IMR-90 (cell line): ENCODE measurements around the gene OR4P4. TPM values are rescaled to one million over a fixed set of nuclear protein-coding genes. Genes with fewer than 3 reads are reported as not detected.

Experiments used
- ATAC-seq: fragments of 200-7000 bp; cut with Tn5 transposase; 2 replicates; pipeline ENCODE4 v1.9.1; 2020; ENCODE audit warnings: low read depth, mild to moderate bottlenecking, moderate library complexity
- BruUV-seq: library from RNA; stranded (reverse); fragments of 400-500 nt; replicated peaks from 2 replicates; lab custom pipeline; 2021; lab: Mats Ljungman, UMichigan
- CTCF ChIA-PET: fragments of 300-600 bp; formaldehyde crosslinking; extraction: SDS; loops from one replicate; lab custom pipeline; 2021; ENCODE audit warnings: antibody characterized with exemption; lab: Yijun Ruan, JAX
- POLR2A ChIA-PET: fragments of 300-600 bp; sonication (Branson Sonifier 250); formaldehyde crosslinking; loops from one replicate; lab custom pipeline; 2022; ENCODE audit warnings: antibody characterized with exemption; ENCODE audit not compliant: unreplicated experiment; lab: Charles Lee
- DNase-seq: peaks from one replicate; pipeline ENCODE4 v3.0.0; 2013
- H2AFZ ChIP-seq: replicated peaks from 2 replicates; pipeline ENCODE3; 2013; ENCODE audit warnings: low read length, mild to moderate bottlenecking; ENCODE audit not compliant: poor library complexity
- H2AK5ac ChIP-seq: 2 replicates; pipeline ENCODE4 v1.6.1; 2013; ENCODE audit warnings: low read depth, low read length, inconsistent platforms
- H2AK9ac ChIP-seq: replicated peaks from 2 replicates; pipeline ENCODE3; 2013; ENCODE audit warnings: mild to moderate bottlenecking, low read depth, low read length, moderate library complexity; ENCODE audit not compliant: poor library complexity
- H2BK120ac ChIP-seq: 2 replicates; pipeline ENCODE4 v1.6.1; 2013; ENCODE audit warnings: low read depth, low read length, inconsistent platforms
- H2BK15ac ChIP-seq: 3 replicates; pipeline ENCODE4 v1.6.1; 2013; ENCODE audit warnings: low read depth, low read length, inconsistent platforms
- H2BK20ac ChIP-seq: 2 replicates; pipeline ENCODE4 v1.6.1; 2013; ENCODE audit warnings: low read depth, mild to moderate bottlenecking, inconsistent platforms, low read length, moderate library complexity
- H2BK5ac ChIP-seq: 2 replicates; pipeline ENCODE4 v1.6.1; 2013; ENCODE audit warnings: mild to moderate bottlenecking, low read depth, low read length, inconsistent platforms; ENCODE audit not compliant: poor library complexity, severe bottlenecking
- H3K14ac ChIP-seq: replicated peaks from 2 replicates; pipeline ENCODE4 v1.6.1; 2013; ENCODE audit warnings: low read depth, low read length, inconsistent platforms
- H3K18ac ChIP-seq: 2 replicates; pipeline ENCODE4 v1.6.1; 2013; ENCODE audit warnings: low read depth, low read length, control low read depth
- H3K23ac ChIP-seq: 2 replicates; pipeline ENCODE4 v1.6.1; 2013; ENCODE audit warnings: low read depth, low read length, inconsistent platforms
- H3K27ac ChIP-seq: 2 replicates; pipeline ENCODE4 v1.5.1; 2013; ENCODE audit warnings: mild to moderate bottlenecking, control low read depth, low read length; ENCODE audit not compliant: insufficient read depth
- H3K27me3 ChIP-seq: 2 replicates; pipeline ENCODE4 v1.6.1; 2013; ENCODE audit warnings: low read length; ENCODE audit not compliant: control insufficient read depth, insufficient read depth
- H3K36me3 ChIP-seq: 2 replicates; pipeline ENCODE4 v1.6.1; 2013; ENCODE audit warnings: low read length, mixed read lengths; ENCODE audit not compliant: control insufficient read depth, insufficient read depth
- H3K4ac ChIP-seq: 2 replicates; pipeline ENCODE4 v1.6.1; 2013; ENCODE audit warnings: low read depth, low read length, inconsistent platforms
- H3K4me1 ChIP-seq: 2 replicates; pipeline ENCODE4 v1.6.1; 2013; ENCODE audit warnings: low read length, mixed read lengths; ENCODE audit not compliant: control insufficient read depth, insufficient read depth
- H3K4me2 ChIP-seq: 2 replicates; pipeline ENCODE4 v1.6.1; 2013; ENCODE audit warnings: low read depth, mild to moderate bottlenecking, control low read depth, low read length, moderate library complexity
- H3K4me3 ChIP-seq: 2 replicates; pipeline ENCODE4 v1.5.1; 2013; ENCODE audit warnings: low read depth, mild to moderate bottlenecking, control low read depth, low read length, moderate library complexity; ENCODE audit not compliant: insufficient read depth
- H3K56ac ChIP-seq: 2 replicates; pipeline ENCODE4 v1.6.1; 2013; ENCODE audit warnings: low read length, inconsistent platforms; ENCODE audit not compliant: insufficient read depth; ENCODE audit errors: extremely low read depth
- H3K79me1 ChIP-seq, 2 experiments: 2 replicates each; pipeline ENCODE4 v1.6.1; 2013; ENCODE audit warnings: low read length in 2 of 2, inconsistent platforms in 1 of 2, low read depth in 1 of 2
- H3K9ac ChIP-seq: 2 replicates; pipeline ENCODE4 v1.6.1; 2013; ENCODE audit warnings: low read depth, low read length, control low read depth
- H3K9me1 ChIP-seq: 2 replicates; pipeline ENCODE4 v1.6.1; 2013; ENCODE audit warnings: low read length, inconsistent platforms; ENCODE audit not compliant: insufficient read depth
- H3K9me3 ChIP-seq: 2 replicates; pipeline ENCODE4 v1.6.1; 2013; ENCODE audit warnings: low read length; ENCODE audit not compliant: control insufficient read depth, insufficient read depth
- H4K20me1 ChIP-seq: 2 replicates; pipeline ENCODE4 v1.6.1; 2013; ENCODE audit warnings: low read length, inconsistent platforms; ENCODE audit not compliant: insufficient read depth
- H4K5ac ChIP-seq: 2 replicates; pipeline ENCODE4 v1.6.1; 2013; ENCODE audit warnings: mild to moderate bottlenecking, low read depth, low read length, control low read depth
- H4K8ac ChIP-seq, 2 experiments: 2 replicates each; pipeline ENCODE4 v1.6.1; 2013; ENCODE audit warnings: low read depth in 2 of 2, low read length in 2 of 2, control low read depth in 1 of 2, inconsistent platforms in 1 of 2
- H4K91ac ChIP-seq: 2 replicates; pipeline ENCODE4 v1.6.1; 2013; ENCODE audit warnings: low read depth, low read length, inconsistent platforms; ENCODE audit not compliant: insufficient read depth
- CEBPB ChIP-seq: IDR thresholded peaks from 2 replicates; pipeline ENCODE4 v1.6.1; 2012; ENCODE audit warnings: low read depth, low read length, improper control_type of control experiment
- CHD1 ChIP-seq: IDR thresholded peaks from 2 replicates; pipeline ENCODE4 v1.6.1; 2012; ENCODE audit warnings: low read depth, low read length, improper control_type of control experiment
- ELK1 ChIP-seq: fragments of 150-350 bp; IDR thresholded peaks from 2 replicates; pipeline ENCODE4 v1.6.1; 2016; ENCODE audit warnings: low read depth, mild to moderate bottlenecking, low read length, moderate library complexity, borderline replicate concordance
- MAFK ChIP-seq: IDR thresholded peaks from 2 replicates; pipeline ENCODE4 v1.6.1; 2012; ENCODE audit warnings: low read depth, low read length, improper control_type of control experiment
- MAZ ChIP-seq: IDR thresholded peaks from 2 replicates; pipeline ENCODE4 v1.6.1; 2012; ENCODE audit warnings: low read depth, mild to moderate bottlenecking, low read length, improper control_type of control experiment, moderate library complexity, borderline replicate concordance
- MXI1 ChIP-seq: IDR thresholded peaks from 2 replicates; pipeline ENCODE4 v1.6.1; 2012; ENCODE audit warnings: low read depth, mild to moderate bottlenecking, low read length, moderate library complexity, borderline replicate concordance
- NFE2L2 ChIP-seq: fragments of 150-350 bp; IDR thresholded peaks from 2 replicates; pipeline ENCODE4 v1.6.1; 2016; ENCODE audit warnings: low read depth, mild to moderate bottlenecking, low read length
- RAD21 ChIP-seq: IDR thresholded peaks from 2 replicates; pipeline ENCODE4 v1.6.1; 2012; ENCODE audit warnings: low read length, improper control_type of control experiment
- RCOR1 ChIP-seq: IDR thresholded peaks from 2 replicates; pipeline ENCODE4 v1.6.1; 2012; ENCODE audit warnings: mild to moderate bottlenecking, low read length, improper control_type of control experiment; ENCODE audit not compliant: insufficient replicate concordance
- RFX5 ChIP-seq: IDR thresholded peaks from 2 replicates; pipeline ENCODE4 v1.8.0; 2012; ENCODE audit warnings: low read depth, mild to moderate bottlenecking, low read length, moderate library complexity
- SMC3 ChIP-seq: fragments of 150-350 bp; IDR thresholded peaks from 2 replicates; pipeline ENCODE4 v1.6.1; 2016; ENCODE audit warnings: low read depth, mild to moderate bottlenecking, antibody characterized with exemption, low read length, moderate library complexity
- WGBS, 2 experiments: methylation state at CpG; one replicate each; pipeline versions ENCODE4 v1.1.5 to v1.1.7; 2013; ENCODE audit warnings: missing lambda C conversion rate in 2 of 2; ENCODE audit not compliant: insufficient read length in 1 of 2; ENCODE audit errors: extremely low coverage in 2 of 2; 5-methylcytosine and 5-hydroxymethylcytosine counted together
- dilution Hi-C: fragments of 300-500 bp; cut with HindIII; formaldehyde crosslinking; loops from one replicate; pipeline ENCODE4 v1.14.3; 2018; ENCODE audit warnings: low sequenced_read_pairs; ENCODE audit not compliant: unreplicated experiment
- in situ Hi-C: fragments of 300-500 bp; cut with MboI; formaldehyde crosslinking; loops from 3 replicates; pipeline ENCODE4 v1.14.3; 2019; ENCODE audit warnings: low sequenced_read_pairs, inconsistent platforms, mixed read lengths
- intact Hi-C: fragments of 100-400 bp; cut with micrococcal nuclease; formaldehyde crosslinking; loops from 2 replicates; pipeline ENCODE4 v1.10.0; 2022
- polyA plus RNA-seq, 3 experiments: library from polyadenylated mRNA; depleted of rRNA; stranded (reverse); fragments of >200 nt; gene quantifications; 2 replicates each; pipeline ENCODE4 v1.2.3, GENCODE V29; 2012; ENCODE audit warnings: low replicate concordance in 1 of 3
- total RNA-seq: library from RNA; depleted of rRNA; stranded (reverse); fragments of >200 nt; gene quantifications from 2 replicates; pipeline ENCODE4 v1.2.3, GENCODE V29; 2012
- TF ChIP-seq, protein P1 (sequence below): conservative IDR thresholded peaks from 2 replicates; pipeline ENCODE4 v1.5.1; 2012; ENCODE audit warnings: mild to moderate bottlenecking, low read depth, low read length, improper control_type of control experiment
- TF ChIP-seq, protein P2 (sequence below): fragments of 150-350 bp; IDR thresholded peaks from 2 replicates; pipeline ENCODE4 v1.6.1; 2017; ENCODE audit warnings: mild to moderate bottlenecking, antibody characterized with exemption, low read length, low read depth

Gene OR4P4
- total and polyA plus RNA-seq, 2 of the 4 experiments (the other 2 are of a cell fraction) = not detected

DNA sequence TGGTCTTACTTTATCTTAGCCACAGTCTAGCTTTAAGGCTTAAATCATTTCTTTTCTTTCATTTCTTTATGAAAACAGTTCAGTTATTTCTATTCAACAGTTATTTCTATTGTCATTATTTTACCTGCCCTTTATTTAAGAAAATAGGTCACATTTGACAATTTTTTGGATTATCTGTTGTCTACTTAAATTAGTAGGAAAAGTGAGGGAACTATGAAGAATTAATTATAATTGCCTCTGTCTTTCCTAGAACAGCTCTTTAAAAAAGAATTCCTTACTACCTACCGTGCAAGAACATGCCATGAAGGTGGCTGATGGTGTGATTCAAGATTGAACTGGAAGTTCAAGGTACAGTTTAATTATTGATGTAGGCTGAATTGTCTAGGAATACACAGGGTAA, 27.0 kb downstream of the OR4P4 start, which contains the start of gene OR4C6:
Gene OR4C6, plus strand, starts transcription at position 301 of the 400 bp plus-strand sequence. CDS start 2,966 bp downstream, outside the sequence.
- ChIA-PET POLR2A (no interaction called here), CTCF (no interaction called here)
- Histone ChIP-seq H3K4ac (no peak within 1 kb of the TSS), H3K9me3 (peaks cover 12% of the 10 kb centered on the region), H3K14ac (no peak within 1 kb of the TSS), H3K4me1 (no peaks in the 10 kb centered on the region), H3K4me3 (no peak within 1 kb of the TSS), H3K9ac (no peak within 1 kb of the TSS), H4K20me1 (no peaks in the 10 kb centered on the region), H3K27me3 (no peaks in the 10 kb centered on the region), H2AFZ (no peak within 1 kb of the TSS), H3K4me2 (no peak within 1 kb of the TSS), H3K18ac (no peak within 1 kb of the TSS), H3K79me1 (no peaks in the 10 kb centered on the region), H3K23ac (no peak within 1 kb of the TSS), H3K36me3 (no peaks in the 10 kb centered on the region), H4K5ac (no peak within 1 kb of the TSS), H3K56ac (no peak within 1 kb of the TSS), H4K91ac (no peak within 1 kb of the TSS), H2BK15ac (no peak within 1 kb of the TSS), H2AK5ac (no peak within 1 kb of the TSS), H3K27ac (no peak within 1 kb of the TSS), H4K8ac (no peak within 1 kb of the TSS), H2AK9ac (no peak within 1 kb of the TSS), H2BK5ac (no peak within 1 kb of the TSS), H2BK20ac (no peak within 1 kb of the TSS), H3K9me1 (no peaks in the 10 kb centered on the region), H2BK120ac (no peak within 1 kb of the TSS)
- intact Hi-C loops = loop anchor here (10.0 kb wide), 1 partner anchor 73 kb away; no protein-coding TSS in a partner anchor
- dilution Hi-C loops = no loop called here
- TF ChIP-seq MAZ (no peak), SMC3 (no peak), ELK1 (no peak), RAD21 (no peak), CEBPB (no peak), NFE2L2 (no peak), RFX5 (no peak), MXI1 (no peak), MAFK (no peak), RCOR1 (no peak), CHD1 (no peak)
- TF ChIP-seq, protein P1, sequence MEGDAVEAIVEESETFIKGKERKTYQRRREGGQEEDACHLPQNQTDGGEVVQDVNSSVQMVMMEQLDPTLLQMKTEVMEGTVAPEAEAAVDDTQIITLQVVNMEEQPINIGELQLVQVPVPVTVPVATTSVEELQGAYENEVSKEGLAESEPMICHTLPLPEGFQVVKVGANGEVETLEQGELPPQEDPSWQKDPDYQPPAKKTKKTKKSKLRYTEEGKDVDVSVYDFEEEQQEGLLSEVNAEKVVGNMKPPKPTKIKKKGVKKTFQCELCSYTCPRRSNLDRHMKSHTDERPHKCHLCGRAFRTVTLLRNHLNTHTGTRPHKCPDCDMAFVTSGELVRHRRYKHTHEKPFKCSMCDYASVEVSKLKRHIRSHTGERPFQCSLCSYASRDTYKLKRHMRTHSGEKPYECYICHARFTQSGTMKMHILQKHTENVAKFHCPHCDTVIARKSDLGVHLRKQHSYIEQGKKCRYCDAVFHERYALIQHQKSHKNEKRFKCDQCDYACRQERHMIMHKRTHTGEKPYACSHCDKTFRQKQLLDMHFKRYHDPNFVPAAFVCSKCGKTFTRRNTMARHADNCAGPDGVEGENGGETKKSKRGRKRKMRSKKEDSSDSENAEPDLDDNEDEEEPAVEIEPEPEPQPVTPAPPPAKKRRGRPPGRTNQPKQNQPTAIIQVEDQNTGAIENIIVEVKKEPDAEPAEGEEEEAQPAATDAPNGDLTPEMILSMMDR = no peak
- TF ChIP-seq, protein P2, sequence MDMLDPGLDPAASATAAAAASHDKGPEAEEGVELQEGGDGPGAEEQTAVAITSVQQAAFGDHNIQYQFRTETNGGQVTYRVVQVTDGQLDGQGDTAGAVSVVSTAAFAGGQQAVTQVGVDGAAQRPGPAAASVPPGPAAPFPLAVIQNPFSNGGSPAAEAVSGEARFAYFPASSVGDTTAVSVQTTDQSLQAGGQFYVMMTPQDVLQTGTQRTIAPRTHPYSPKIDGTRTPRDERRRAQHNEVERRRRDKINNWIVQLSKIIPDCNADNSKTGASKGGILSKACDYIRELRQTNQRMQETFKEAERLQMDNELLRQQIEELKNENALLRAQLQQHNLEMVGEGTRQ = no peak
- in situ Hi-C loops = no loop called here
- BruUV-seq = no TSS peak
- no peak for ATAC-seq
- no CpG with 5 or more reads among the region's 1 CpG for WGBS, 2 experiments
- DNase-seq = no peak
